Neural progenitor cell (in vitro differentiated cells): ENCODE data around the gene OSTM1.

Experiments
- EZH2 ChIP-seq: fragments of 200-600 bp; sonication (generic); IDR thresholded peaks from 2 replicates; pipeline ENCODE4 v1.6.1; 2017; ENCODE audit warnings: antibody characterized with exemption, mild to moderate bottlenecking, moderate library complexity
- TF ChIP-seq, protein P1 (sequence below): fragments of 200-600 bp; sonication (generic); IDR thresholded peaks from 2 replicates; pipeline ENCODE4 v1.5.1; 2017; ENCODE audit warnings: antibody characterized with exemption, mild to moderate bottlenecking

DNA sequence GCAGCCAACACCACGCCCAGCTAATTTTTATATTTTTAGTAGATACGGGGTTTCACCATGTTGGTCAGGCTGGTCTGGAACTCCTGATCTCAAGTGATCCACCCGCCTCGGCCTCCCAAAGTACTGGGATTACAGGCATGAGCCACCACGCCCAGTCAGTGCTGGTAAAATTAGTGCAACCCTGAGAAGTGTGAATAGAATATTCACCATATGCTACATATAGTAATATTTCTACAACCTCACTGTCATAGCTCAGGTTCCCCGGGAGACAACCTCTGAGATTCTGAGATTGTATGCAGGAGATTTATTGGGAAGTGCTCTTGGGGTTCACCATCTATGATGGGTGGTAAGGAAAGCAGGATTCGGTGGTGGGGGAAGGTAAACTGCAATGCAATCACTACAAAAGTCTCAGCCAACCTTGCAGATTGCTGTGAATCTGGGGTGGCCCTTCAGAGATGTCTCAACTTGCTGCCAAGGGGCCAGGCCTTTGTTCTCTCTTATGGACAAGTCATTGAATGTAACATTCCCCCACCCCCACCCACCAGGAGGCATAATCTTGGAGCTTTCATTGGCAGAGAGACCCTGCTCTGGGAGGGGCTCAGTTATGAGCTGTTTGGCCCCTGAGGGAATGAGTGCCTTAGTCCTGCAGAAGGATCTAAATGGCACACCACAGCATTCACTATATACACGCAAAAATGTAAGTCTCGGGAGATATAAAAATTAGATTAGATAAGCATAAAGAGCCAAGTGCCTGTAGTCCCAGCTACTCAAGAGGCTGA is 82.6 kb downstream of the OSTM1 start:
- no peak for TF ChIP-seq EZH2
- TF ChIP-seq, protein P1, sequence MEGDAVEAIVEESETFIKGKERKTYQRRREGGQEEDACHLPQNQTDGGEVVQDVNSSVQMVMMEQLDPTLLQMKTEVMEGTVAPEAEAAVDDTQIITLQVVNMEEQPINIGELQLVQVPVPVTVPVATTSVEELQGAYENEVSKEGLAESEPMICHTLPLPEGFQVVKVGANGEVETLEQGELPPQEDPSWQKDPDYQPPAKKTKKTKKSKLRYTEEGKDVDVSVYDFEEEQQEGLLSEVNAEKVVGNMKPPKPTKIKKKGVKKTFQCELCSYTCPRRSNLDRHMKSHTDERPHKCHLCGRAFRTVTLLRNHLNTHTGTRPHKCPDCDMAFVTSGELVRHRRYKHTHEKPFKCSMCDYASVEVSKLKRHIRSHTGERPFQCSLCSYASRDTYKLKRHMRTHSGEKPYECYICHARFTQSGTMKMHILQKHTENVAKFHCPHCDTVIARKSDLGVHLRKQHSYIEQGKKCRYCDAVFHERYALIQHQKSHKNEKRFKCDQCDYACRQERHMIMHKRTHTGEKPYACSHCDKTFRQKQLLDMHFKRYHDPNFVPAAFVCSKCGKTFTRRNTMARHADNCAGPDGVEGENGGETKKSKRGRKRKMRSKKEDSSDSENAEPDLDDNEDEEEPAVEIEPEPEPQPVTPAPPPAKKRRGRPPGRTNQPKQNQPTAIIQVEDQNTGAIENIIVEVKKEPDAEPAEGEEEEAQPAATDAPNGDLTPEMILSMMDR = no peak
